Sciatic nerve (tissue), 2 donors: Measurements from ENCODE around the gene KCNK1. TPM values are rescaled to one million over a fixed set of nuclear protein-coding genes. Genes with fewer than 3 reads are reported as not detected.

Experiments
- ATAC-seq: fragments of 200-7000 bp; cut with Tn5 transposase; one replicate; pipeline ENCODE4 v1.9.1; 2020; ENCODE audit warnings: mild to moderate bottlenecking, moderate library complexity
- DNase-seq: peaks from one replicate; pipeline ENCODE4 v3.0.0-alpha.2; 2020; ENCODE audit warnings: low spot score
- intact Hi-C: fragments of 100-400 bp; cut with DNase I; formaldehyde crosslinking; loops from one replicate; pipeline ENCODE4 v1.14.2; 2022
- microRNA-seq: library from miRNA; unstranded; fragments of <30 nt; microRNA quantifications from one replicate; pipeline ENCODE4 v1.2.0, GENCODE V29; 2020
- total RNA-seq: library from RNA; stranded (reverse); fragmentation: NEBNext Ultra II Directional; extraction: Animal tissue kit (Norgen Biotek cat#: 25700); gene quantifications from one replicate; pipeline ENCODE4 v1.2.1, GENCODE V29; 2021
- donor health status: DM: no; HTN: no; CAD: no.
- donor health status: DM: no; HTN: no; CAD: no.

The KCNK1 gene
- total RNA-seq, 1 donor from 2014 or later, result 4.3 TPM

DNA sequence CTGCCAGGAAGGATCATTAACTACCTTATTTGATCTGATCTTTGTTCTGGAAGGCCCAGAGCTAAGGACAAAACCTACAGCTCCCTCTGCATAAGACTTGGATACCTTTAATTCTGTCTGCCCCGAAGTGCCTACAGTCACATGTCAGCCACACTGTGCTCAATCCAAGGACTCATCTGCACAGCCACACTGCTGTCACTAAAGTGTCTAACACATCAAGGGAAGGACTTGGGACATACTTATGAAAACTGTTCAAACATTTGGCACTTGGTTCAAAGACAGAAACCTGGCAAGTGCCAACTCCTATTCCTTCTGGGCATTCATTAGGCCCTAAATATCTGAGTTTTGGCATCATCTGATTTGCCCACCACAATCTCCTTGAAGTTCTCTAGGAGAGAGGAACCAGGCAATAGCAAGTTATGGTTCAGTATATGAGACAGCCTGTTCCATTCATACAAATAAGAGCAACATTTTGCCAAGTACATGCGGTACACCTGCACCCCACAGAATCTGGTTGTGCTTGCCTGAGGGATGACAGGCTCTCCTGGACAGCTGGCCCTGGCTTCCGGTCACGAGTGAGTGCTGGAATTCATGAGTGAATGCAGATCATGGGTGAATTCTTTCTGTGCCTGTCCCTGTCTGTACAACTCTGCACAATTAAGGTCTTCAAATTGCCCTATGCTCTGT lies 105.9 kb downstream of the KCNK1 start:
- intact Hi-C loops, result no loop called here
- ATAC-seq (no peak), DNase-seq (no peak)

DNA sequence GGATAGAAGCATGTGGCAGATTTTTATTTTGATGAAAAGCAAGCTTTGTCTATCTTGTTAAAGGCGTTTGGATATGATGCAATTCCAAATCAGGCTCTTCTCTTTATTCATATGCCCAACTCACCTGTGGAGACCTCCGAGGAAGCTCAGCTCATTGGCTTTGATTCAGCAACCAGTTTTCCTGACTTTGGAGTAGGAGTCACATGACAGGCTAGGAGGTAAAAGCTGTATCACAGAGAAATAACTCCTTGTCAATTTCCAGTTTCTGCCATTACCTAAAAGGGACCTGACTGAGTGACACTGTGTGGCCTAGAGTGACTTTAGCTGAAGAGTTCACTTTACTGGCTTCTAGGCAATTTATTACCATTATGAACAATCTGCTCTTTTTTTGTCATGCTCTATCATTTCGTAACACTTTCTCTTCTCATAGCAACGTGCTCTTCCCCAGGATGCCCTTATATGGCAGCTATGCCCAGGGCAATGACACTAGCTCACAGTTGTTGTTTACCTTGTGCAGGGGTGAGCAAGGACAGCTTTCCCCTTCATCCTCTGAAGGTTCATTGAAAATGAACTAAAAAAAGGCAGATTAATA lies 107.2 kb downstream of the KCNK1 start:
- DNase-seq, result no peak
- ATAC-seq, result no peak
- intact Hi-C loops, result no loop called here

Small RNA genes lying within 50 kb of the gene (microRNA-seq; reads per million reads assigned to microRNA genes)
- gene MIR4427, result not detected
